ENCODE results near the gene SSC5D. TPM values are rescaled to one million over a fixed set of nuclear protein-coding genes. Genes with fewer than 3 reads are reported as not detected.
A peak's percentile ranks its signal among the peaks of the same experiment; 100 is the strongest.

The SSC5D gene
- total and polyA plus RNA-seq, 9 of the 15 experiments (the other 6 are each of a cell fraction or from before 2014, with no cell fraction given): 0.04 to 0.71 (median 0.14) TPM; not detected in 2

DNA sequence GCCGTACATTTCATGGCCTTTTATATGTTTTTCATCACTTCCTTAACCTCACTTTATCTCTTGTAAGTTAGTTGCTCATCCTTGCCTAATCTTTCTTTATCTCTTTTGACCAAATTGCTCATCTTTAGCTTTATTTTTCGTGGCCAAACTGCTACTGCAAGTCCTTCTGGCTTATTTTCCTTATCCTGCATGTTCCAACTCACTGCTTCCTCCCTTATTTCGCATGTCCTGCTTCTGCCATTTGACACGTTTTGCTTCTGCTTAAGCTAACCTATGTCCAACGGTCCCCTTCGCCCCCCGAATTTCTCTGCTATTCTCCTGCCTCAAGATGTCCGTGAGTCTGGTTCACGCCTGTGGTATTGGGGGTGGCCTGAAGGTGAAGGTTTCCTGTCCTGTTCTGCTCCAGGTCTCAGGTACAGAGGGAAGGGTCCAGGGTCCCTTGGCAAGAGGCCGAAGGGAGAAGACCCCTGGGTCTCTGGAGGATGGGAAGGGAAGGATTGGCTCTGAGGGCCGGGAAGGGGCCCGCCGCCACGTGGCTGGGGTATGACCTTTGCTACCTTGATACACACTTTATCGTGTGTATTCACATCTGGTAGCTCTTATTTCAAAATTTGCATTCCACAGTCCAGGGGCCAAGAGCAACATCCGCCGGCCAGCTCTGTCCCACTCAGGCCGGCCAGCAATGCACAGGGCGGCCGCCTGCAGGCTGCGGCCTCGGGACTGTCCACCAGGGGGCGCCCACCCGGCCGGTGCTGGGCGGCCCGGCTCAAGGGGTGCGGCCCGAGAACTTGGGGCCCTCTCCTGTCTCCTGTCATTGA is 20.8 kb upstream of the SSC5D start (continued):
- TF ChIP-seq, protein P1, sequence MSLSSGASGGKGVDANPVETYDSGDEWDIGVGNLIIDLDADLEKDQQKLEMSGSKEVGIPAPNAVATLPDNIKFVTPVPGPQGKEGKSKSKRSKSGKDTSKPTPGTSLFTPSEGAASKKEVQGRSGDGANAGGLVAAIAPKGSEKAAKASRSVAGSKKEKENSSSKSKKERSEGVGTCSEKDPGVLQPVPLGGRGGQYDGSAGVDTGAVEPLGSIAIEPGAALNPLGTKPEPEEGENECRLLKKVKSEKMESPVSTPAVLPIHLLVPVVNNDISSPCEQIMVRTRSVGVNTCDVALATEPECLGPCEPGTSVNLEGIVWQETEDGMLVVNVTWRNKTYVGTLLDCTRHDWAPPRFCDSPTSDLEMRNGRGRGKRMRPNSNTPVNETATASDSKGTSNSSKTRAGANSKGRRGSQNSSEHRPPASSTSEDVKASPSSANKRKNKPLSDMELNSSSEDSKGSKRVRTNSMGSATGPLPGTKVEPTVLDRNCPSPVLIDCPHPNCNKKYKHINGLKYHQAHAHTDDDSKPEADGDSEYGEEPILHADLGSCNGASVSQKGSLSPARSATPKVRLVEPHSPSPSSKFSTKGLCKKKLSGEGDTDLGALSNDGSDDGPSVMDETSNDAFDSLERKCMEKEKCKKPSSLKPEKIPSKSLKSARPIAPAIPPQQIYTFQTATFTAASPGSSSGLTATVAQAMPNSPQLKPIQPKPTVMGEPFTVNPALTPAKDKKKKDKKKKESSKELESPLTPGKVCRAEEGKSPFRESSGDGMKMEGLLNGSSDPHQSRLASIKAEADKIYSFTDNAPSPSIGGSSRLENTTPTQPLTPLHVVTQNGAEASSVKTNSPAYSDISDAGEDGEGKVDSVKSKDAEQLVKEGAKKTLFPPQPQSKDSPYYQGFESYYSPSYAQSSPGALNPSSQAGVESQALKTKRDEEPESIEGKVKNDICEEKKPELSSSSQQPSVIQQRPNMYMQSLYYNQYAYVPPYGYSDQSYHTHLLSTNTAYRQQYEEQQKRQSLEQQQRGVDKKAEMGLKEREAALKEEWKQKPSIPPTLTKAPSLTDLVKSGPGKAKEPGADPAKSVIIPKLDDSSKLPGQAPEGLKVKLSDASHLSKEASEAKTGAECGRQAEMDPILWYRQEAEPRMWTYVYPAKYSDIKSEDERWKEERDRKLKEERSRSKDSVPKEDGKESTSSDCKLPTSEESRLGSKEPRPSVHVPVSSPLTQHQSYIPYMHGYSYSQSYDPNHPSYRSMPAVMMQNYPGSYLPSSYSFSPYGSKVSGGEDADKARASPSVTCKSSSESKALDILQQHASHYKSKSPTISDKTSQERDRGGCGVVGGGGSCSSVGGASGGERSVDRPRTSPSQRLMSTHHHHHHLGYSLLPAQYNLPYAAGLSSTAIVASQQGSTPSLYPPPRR (CRISPR knock-in tag; IDR thresholded peaks at IDR 0.05; ENCODE audit: borderline replicate concordance): no peak
- peak; percentile 81 for TF ChIP-seq MTA2 (IDR thresholded peaks at IDR 0.05; ENCODE audit: low read depth)
- TF ChIP-seq, protein P2, sequence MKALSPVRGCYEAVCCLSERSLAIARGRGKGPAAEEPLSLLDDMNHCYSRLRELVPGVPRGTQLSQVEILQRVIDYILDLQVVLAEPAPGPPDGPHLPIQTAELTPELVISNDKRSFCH (CRISPR knock-in tag; IDR thresholded peaks at IDR 0.05): no peak
- TF ChIP-seq, protein P2 (tag; IDR thresholded peaks at IDR 0.05): peak; percentile 88
- TF ChIP-seq, protein P3, sequence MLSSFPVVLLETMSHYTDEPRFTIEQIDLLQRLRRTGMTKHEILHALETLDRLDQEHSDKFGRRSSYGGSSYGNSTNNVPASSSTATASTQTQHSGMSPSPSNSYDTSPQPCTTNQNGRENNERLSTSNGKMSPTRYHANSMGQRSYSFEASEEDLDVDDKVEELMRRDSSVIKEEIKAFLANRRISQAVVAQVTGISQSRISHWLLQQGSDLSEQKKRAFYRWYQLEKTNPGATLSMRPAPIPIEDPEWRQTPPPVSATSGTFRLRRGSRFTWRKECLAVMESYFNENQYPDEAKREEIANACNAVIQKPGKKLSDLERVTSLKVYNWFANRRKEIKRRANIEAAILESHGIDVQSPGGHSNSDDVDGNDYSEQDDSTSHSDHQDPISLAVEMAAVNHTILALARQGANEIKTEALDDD (IDR thresholded peaks at IDR 0.05): peak; percentile 85
- no peak for TF ChIP-seq ZNF165 (CRISPR knock-in tag; IDR thresholded peaks at IDR 0.05; ENCODE audit: borderline replicate concordance)
- TF ChIP-seq BCL6 (CRISPR knock-in tag; IDR thresholded peaks at IDR 0.05): peak; percentile 50; the same call in 1 of the 2 replicates
- TF ChIP-seq RAD51 (IDR thresholded peaks at IDR 0.05; ENCODE audit: borderline replicate concordance, low read depth): no peak
- TF ChIP-seq OTX1 (CRISPR knock-in tag; IDR thresholded peaks at IDR 0.05): peak; percentile 68; the same call in 1 of the 2 replicates
- no peak for TF ChIP-seq SAFB2 (IDR thresholded peaks at IDR 0.05; ENCODE audit: borderline replicate concordance, low read depth, low read length, severe bottlenecking)
- TF ChIP-seq, protein P4, sequence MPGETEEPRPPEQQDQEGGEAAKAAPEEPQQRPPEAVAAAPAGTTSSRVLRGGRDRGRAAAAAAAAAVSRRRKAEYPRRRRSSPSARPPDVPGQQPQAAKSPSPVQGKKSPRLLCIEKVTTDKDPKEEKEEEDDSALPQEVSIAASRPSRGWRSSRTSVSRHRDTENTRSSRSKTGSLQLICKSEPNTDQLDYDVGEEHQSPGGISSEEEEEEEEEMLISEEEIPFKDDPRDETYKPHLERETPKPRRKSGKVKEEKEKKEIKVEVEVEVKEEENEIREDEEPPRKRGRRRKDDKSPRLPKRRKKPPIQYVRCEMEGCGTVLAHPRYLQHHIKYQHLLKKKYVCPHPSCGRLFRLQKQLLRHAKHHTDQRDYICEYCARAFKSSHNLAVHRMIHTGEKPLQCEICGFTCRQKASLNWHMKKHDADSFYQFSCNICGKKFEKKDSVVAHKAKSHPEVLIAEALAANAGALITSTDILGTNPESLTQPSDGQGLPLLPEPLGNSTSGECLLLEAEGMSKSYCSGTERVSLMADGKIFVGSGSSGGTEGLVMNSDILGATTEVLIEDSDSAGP (CRISPR knock-in tag; IDR thresholded peaks at IDR 0.05): 0 out of 2 replicates have a peak, but pooled peaks have one; percentile 15
- TF ChIP-seq TARDBP (IDR thresholded peaks at IDR 0.05): peak; percentile 79
- peak; percentile 87 for TF ChIP-seq CEBPB (tag; IDR thresholded peaks at IDR 0.05)
- TF ChIP-seq TRIM24 (IDR thresholded peaks at IDR 0.05): peak; percentile 96 to 97
- peak; percentile 99 for TF ChIP-seq LCOR (CRISPR knock-in tag; IDR thresholded peaks at IDR 0.05)
- no peak; a peak in 1 of 3 replicates for TF ChIP-seq CBX3 (IDR thresholded peaks at IDR 0.05; ENCODE audit: borderline replicate concordance in 1 of 2, low read length in 2 of 2)
- TF ChIP-seq ZBTB7A (IDR thresholded peaks at IDR 0.05; ENCODE audit: borderline replicate concordance, control insufficient read depth, low read depth, low read length): peak; percentile 82
- peak; percentile 97 for TF ChIP-seq CTBP1 (IDR thresholded peaks at IDR 0.05; ENCODE audit: borderline replicate concordance)
- TF ChIP-seq, protein P5, sequence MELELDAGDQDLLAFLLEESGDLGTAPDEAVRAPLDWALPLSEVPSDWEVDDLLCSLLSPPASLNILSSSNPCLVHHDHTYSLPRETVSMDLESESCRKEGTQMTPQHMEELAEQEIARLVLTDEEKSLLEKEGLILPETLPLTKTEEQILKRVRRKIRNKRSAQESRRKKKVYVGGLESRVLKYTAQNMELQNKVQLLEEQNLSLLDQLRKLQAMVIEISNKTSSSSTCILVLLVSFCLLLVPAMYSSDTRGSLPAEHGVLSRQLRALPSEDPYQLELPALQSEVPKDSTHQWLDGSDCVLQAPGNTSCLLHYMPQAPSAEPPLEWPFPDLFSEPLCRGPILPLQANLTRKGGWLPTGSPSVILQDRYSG (tag; conservative IDR thresholded peaks at IDR 0.05; ENCODE audit: low read depth): no peak
